SHP77 treated with DMSO at 0.1 percent for 48 hours (cell line): ENCODE measurements around the gene S100A7A.
"Not testable (repeated sequence)": the region's sequence is repeated elsewhere in the genome, so short reads cannot be mapped to it uniquely, and the experiment has no call there.

Experiments
- DNase-seq: peaks from one replicate; lab custom pipeline; 2025; lab: John Stamatoyannopoulos, UW

The S100A7A gene

GRCh38 chr1:153459655-153460054 lies 43.3 kb downstream of the S100A7A start:
- no peak for DNase-seq

- no peak for DNase-seq
Observed at GRCh38 chr1:153460551-153460950, 44.2 kb downstream of the S100A7A start, which contains the start of gene S100A7. Gene S100A7 (minus strand): TSS chr1:153460651. CDS start chr1:153459013, 1,638 bp downstream.

GRCh38 chr1:153462741-153463140 lies 46.4 kb downstream of the S100A7A start:
- DNase-seq: not testable (repeated sequence)

GRCh38 chr1:153465811-153466636 lies 49.7 kb downstream of the S100A7A start:
- DNase-seq: no peak

- DNase-seq: no peak
Observed at GRCh38 chr1:153466908-153467307, 50.6 kb downstream of the S100A7A start.

GRCh38 chr1:153470707-153471106 lies 54.4 kb downstream of the S100A7A start:
- DNase-seq: no peak
